Keratinocyte (primary cell): ENCODE data around the gene CHSY1.

Experiments used
- EZH2 ChIP-seq: IDR thresholded peaks from one replicate; pipeline ENCODE4 v1.6.1; 2012; ENCODE audit warnings: inconsistent platforms, mild to moderate bottlenecking, low read length, moderate library complexity
- TF ChIP-seq, protein P1 (sequence below), 3 experiments: IDR thresholded peaks in 1 of 3; conservative IDR thresholded peaks in 1 of 3; optimal IDR thresholded peaks in 1 of 3; 2 replicates in 2 of 3; 3 replicates in 1 of 3; pipeline versions ENCODE3 to v1.5.1; 2011; ENCODE audit warnings: low read length in 3 of 3, mild to moderate bottlenecking in 3 of 3, moderate library complexity in 2 of 3, control low read depth in 1 of 3, inconsistent platforms in 1 of 3; ENCODE audit not compliant: insufficient read depth in 2 of 3; ENCODE audit errors: extremely low read depth in 1 of 3

DNA sequence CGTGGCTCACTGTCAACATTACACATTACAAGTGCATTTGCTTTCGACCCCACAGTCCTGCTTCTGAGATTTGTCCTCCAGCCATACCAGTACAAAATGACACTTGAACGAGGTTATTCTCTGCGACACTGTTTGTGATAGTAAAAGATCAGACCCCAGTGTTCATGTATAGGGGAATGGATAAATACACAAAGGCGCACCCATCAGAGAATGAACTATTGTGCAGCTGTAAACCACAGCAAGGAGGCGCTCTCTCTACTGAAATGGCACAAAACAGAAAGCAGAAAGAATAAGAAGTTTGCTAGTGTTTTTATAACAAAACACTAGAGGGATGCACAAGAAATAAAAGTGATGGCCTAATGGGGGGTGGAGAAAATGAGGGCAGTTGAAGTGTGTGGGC is 4.9 kb upstream of the CHSY1 start:
- TF ChIP-seq, protein P1, sequence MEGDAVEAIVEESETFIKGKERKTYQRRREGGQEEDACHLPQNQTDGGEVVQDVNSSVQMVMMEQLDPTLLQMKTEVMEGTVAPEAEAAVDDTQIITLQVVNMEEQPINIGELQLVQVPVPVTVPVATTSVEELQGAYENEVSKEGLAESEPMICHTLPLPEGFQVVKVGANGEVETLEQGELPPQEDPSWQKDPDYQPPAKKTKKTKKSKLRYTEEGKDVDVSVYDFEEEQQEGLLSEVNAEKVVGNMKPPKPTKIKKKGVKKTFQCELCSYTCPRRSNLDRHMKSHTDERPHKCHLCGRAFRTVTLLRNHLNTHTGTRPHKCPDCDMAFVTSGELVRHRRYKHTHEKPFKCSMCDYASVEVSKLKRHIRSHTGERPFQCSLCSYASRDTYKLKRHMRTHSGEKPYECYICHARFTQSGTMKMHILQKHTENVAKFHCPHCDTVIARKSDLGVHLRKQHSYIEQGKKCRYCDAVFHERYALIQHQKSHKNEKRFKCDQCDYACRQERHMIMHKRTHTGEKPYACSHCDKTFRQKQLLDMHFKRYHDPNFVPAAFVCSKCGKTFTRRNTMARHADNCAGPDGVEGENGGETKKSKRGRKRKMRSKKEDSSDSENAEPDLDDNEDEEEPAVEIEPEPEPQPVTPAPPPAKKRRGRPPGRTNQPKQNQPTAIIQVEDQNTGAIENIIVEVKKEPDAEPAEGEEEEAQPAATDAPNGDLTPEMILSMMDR (optimal IDR thresholded peaks at IDR 0.05 in 1 of 3, IDR thresholded peaks at IDR 0.05 in 1 of 3, conservative IDR thresholded peaks at IDR 0.05 in 1 of 3; ENCODE audit: extremely low read depth in 1 of 3, insufficient read depth in 2 of 3, low read length in 3 of 3) = peak; percentile 13 to 48 (median 14)
- no peak for TF ChIP-seq EZH2
